Activated CD4-positive, CD25-positive, alpha-beta regulatory T cell (primary cell): ENCODE data around the gene TMEM47.

ENCODE experiments used
- DNase-seq, 4 experiments: peaks; one replicate each; lab custom pipeline; 2025; lab: John Stamatoyannopoulos, UW

TMEM47 gene

DNA sequence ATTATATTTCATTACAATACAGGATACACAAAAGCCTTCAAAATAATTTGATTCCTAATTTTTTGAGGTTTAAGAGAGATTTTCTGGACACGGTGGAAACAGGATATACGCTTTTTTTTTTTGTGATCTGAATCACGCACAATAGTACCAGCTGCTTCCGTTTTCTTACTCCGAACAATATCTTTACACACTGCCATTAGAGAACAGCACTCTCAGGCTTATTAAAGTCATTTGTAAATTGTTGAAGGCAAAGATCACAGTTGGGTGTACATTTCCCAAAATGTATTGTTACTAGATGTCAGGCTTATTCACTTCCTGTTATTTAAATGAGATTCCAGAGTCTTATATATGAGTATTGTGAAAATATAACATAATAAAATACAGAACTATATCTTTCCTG is 71.5 kb downstream of the TMEM47 start:
- no peak for DNase-seq

DNA sequence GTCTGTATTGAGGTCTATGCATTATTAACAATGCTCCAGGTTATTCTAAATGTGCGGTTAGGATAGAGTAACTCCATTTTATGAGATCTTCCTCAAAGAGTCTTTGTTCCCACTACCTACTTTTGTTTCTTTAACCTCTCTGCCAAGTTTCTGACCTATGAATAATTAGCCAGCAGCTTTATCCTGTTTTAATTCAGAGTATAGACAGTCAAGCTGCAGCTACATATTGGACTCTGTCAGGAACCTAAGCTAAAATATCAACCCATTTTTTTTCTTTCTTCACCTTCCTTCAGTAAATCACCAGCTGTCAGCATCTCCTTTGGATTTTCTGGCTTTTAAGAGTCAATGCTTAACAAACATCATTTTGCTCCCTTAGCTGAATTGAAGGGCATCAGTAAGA is 72.3 kb downstream of the TMEM47 start:
- no peak for DNase-seq

DNA sequence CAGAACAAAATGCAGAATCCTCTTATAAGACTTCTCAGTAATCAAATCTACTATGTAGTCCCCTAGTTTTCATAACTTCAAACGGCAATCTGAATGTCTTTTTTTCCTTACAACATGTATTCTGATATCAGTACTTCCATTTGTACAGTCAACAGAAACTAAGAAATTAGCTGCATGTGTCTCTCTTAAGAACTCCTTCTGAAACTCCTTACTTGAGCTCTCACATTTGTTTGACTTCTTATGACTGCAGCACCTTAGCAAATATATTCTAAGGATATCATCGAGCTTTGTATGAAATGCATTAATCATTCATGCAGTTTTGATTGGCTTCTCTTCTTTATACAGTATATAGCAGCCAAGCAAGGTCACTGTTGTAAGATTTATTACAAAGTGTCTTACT is 77.0 kb downstream of the TMEM47 start:
- DNase-seq = no peak

DNA sequence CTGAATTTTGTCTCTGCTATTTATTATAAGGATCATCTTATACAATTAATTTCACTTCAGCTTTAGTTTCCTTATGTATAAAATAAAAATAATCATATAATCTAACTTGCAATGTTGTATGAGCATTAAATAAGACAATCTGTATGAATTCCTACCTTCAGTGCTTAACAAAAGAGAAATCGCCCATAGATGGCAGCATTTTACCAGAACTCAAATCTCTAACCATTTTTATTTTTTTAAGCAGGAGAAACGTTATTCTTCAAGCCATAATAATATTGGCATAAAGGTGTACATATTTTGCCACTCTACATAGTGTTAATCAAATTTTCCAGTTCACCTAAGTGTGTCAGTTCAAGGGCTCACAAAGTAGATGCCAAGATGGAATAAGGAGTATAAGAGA is 78.8 kb downstream of the TMEM47 start:
- no peak for DNase-seq
